GM18526 (cell line): ENCODE measurements around the gene DIP2B.

Source experiments
- POLR2A ChIP-seq: IDR thresholded peaks from 3 replicates; pipeline ENCODE4 v1.6.1; 2011; ENCODE audit not compliant: insufficient read length; ENCODE audit errors: extremely low read depth

DIP2B gene

GRCh38 chr12:50536831-50537537 is 32.2 kb downstream of the DIP2B start:
- TF ChIP-seq POLR2A, result no peak

- TF ChIP-seq POLR2A, result no peak
Measured at GRCh38 chr12:50537538-50537919, 32.7 kb downstream of the DIP2B start.

GRCh38 chr12:50538182-50538581 is 33.4 kb downstream of the DIP2B start:
- TF ChIP-seq POLR2A, result no peak

- no peak for TF ChIP-seq POLR2A
Measured at GRCh38 chr12:50541139-50541538, 36.4 kb downstream of the DIP2B start.

GRCh38 chr12:50542448-50542847 is 37.7 kb downstream of the DIP2B start:
- TF ChIP-seq POLR2A, result no peak

GRCh38 chr12:50545213-50545612 is 40.4 kb downstream of the DIP2B start:
- TF ChIP-seq POLR2A, result no peak

- TF ChIP-seq POLR2A, result no peak
Measured at GRCh38 chr12:50545786-50546185, 41.0 kb downstream of the DIP2B start.

- TF ChIP-seq POLR2A, result no peak
Measured at GRCh38 chr12:50546441-50547318, 41.9 kb downstream of the DIP2B start.

- TF ChIP-seq POLR2A, result no peak
Measured at GRCh38 chr12:50547742-50548141, 43.0 kb downstream of the DIP2B start.

- TF ChIP-seq POLR2A, result no peak
Measured at GRCh38 chr12:50549885-50550284, 45.1 kb downstream of the DIP2B start.

- no peak for TF ChIP-seq POLR2A
Measured at GRCh38 chr12:50550530-50551223, 45.9 kb downstream of the DIP2B start.

- TF ChIP-seq POLR2A, result no peak
Measured at GRCh38 chr12:50551866-50552265, 47.1 kb downstream of the DIP2B start.

- TF ChIP-seq POLR2A, result no peak
Measured at GRCh38 chr12:50554651-50555050, 49.9 kb downstream of the DIP2B start.

GRCh38 chr12:50555471-50555885 is 50.7 kb downstream of the DIP2B start:
- no peak for TF ChIP-seq POLR2A

- TF ChIP-seq POLR2A, result no peak
Measured at GRCh38 chr12:50556273-50556672, 51.5 kb downstream of the DIP2B start.

- TF ChIP-seq POLR2A, result no peak
Measured at GRCh38 chr12:50557421-50557820, 52.6 kb downstream of the DIP2B start.
